Neural progenitor cell (in vitro differentiated cells): ENCODE data around the gene SUGCT. TPM values are rescaled to one million over a fixed set of nuclear protein-coding genes. Genes with fewer than 3 reads are reported as not detected.
"Not testable (repeated sequence)": the region's sequence is repeated elsewhere in the genome, so short reads cannot be mapped to it uniquely, and the experiment has no call there.

Experiments
- DNase-seq: peaks from one replicate; pipeline ENCODE4 v3.0.0-alpha.2; 2016; ENCODE audit warnings: low spot score
- H2AFZ ChIP-seq: fragments of 200-600 bp; sonication (generic); replicated peaks from 2 replicates; pipeline ENCODE4 v1.6.1; 2016; ENCODE audit warnings: antibody characterized with exemption
- H3F3A ChIP-seq: fragments of 200-600 bp; sonication (generic); 2 replicates; pipeline ENCODE4 v1.6.1; 2016; ENCODE audit warnings: antibody characterized with exemption, low read depth
- H3K27ac ChIP-seq: fragments of 200-600 bp; sonication (generic); 2 replicates; pipeline ENCODE4 v1.5.1; 2016; ENCODE audit warnings: mild to moderate bottlenecking
- H3K27me3 ChIP-seq: fragments of 200-600 bp; sonication (generic); 2 replicates; pipeline ENCODE4 v1.6.1; 2016; ENCODE audit warnings: mild to moderate bottlenecking, moderate library complexity
- H3K36me3 ChIP-seq: fragments of 200-600 bp; sonication (generic); 2 replicates; pipeline ENCODE4 v1.5.1; 2016
- H3K4me1 ChIP-seq: fragments of 200-600 bp; sonication (generic); 2 replicates; pipeline ENCODE4 v1.6.1; 2016; ENCODE audit warnings: mixed run types
- H3K4me2 ChIP-seq: fragments of 200-600 bp; sonication (generic); 2 replicates; pipeline ENCODE4 v1.6.1; 2016
- H3K4me3 ChIP-seq: fragments of 200-600 bp; sonication (generic); 2 replicates; pipeline ENCODE4 v1.5.1; 2016
- H3K79me2 ChIP-seq: fragments of 200-600 bp; sonication (generic); 2 replicates; pipeline ENCODE4 v1.6.1; 2016; ENCODE audit warnings: low read depth
- H3K9ac ChIP-seq: fragments of 200-600 bp; sonication (generic); 2 replicates; pipeline ENCODE4 v1.6.1; 2016
- H3K9me3 ChIP-seq: fragments of 200-600 bp; sonication (generic); 2 replicates; pipeline ENCODE4 v1.5.1; 2016; ENCODE audit warnings: low read depth
- H4K20me1 ChIP-seq: fragments of 200-600 bp; sonication (generic); 2 replicates; pipeline ENCODE4 v1.6.1; 2016; ENCODE audit warnings: low read depth
- H3K27ac Mint-ChIP-seq: 3 replicates; pipeline ENCODE4 v1.8.0; 2021; ENCODE audit warnings: mixed read lengths
- H3K27me3 Mint-ChIP-seq: 2 replicates; pipeline ENCODE4 v1.8.0; 2022; ENCODE audit warnings: low read depth, mild to moderate bottlenecking, inconsistent platforms, moderate library complexity, mixed read lengths; ENCODE audit not compliant: insufficient read depth
- H3K36me3 Mint-ChIP-seq: 3 replicates; pipeline ENCODE4 v1.8.0; 2021; ENCODE audit warnings: mixed read lengths
- H3K4me1 Mint-ChIP-seq: 3 replicates; pipeline ENCODE4 v1.8.0; 2021; ENCODE audit warnings: mixed read lengths
- H3K4me3 Mint-ChIP-seq: 3 replicates; pipeline ENCODE4 v1.8.0; 2021; ENCODE audit warnings: mild to moderate bottlenecking, moderate library complexity, mixed read lengths
- H3K9me3 Mint-ChIP-seq: 3 replicates; pipeline ENCODE4 v1.8.0; 2020; ENCODE audit warnings: mixed read lengths
- EZH2 ChIP-seq: fragments of 200-600 bp; sonication (generic); IDR thresholded peaks from 2 replicates; pipeline ENCODE4 v1.6.1; 2017; ENCODE audit warnings: antibody characterized with exemption, mild to moderate bottlenecking, moderate library complexity
- EZH2phosphoT487 ChIP-seq: fragments of 200-600 bp; sonication (generic); IDR thresholded peaks from 2 replicates; pipeline ENCODE4 v1.6.1; 2017; ENCODE audit warnings: antibody characterized with exemption
- total RNA-seq: library from RNA; depleted of rRNA; stranded (reverse); fragments of >200 nt; gene quantifications from 2 replicates; pipeline ENCODE4 v1.2.3, GENCODE V29; 2015; ENCODE audit warnings: low replicate concordance
- TF ChIP-seq, protein P1 (sequence below): fragments of 200-600 bp; sonication (generic); IDR thresholded peaks from 2 replicates; pipeline ENCODE4 v1.5.1; 2017; ENCODE audit warnings: antibody characterized with exemption, mild to moderate bottlenecking

The SUGCT gene
- total RNA-seq, 1 donor from 2014 or later = 10.1 TPM

GRCh38 chr7:40138973-40139372, 4.2 kb downstream of the SUGCT start:
- Mint-ChIP-seq H3K4me3 (no peak overlapping the region), H3K27ac (no peak overlapping the region), H3K36me3 (no peaks in the 10 kb centered on the region), H3K4me1 (no peaks in the 10 kb centered on the region), H3K9me3 (no peaks in the 10 kb centered on the region), H3K27me3 (peaks cover 5% of the 10 kb centered on the region)
- no peak overlapping the region for H3K9ac ChIP-seq
- no peaks in the 10 kb centered on the region for H3K36me3 ChIP-seq
- no peaks in the 10 kb centered on the region for H3K9me3 ChIP-seq
- H4K20me1 ChIP-seq = no peaks in the 10 kb centered on the region
- H3K27ac ChIP-seq = no peak overlapping the region
- peaks cover 13% of the 10 kb centered on the region for H3F3A ChIP-seq
- no peak for TF ChIP-seq EZH2phosphoT487
- TF ChIP-seq, protein P1, sequence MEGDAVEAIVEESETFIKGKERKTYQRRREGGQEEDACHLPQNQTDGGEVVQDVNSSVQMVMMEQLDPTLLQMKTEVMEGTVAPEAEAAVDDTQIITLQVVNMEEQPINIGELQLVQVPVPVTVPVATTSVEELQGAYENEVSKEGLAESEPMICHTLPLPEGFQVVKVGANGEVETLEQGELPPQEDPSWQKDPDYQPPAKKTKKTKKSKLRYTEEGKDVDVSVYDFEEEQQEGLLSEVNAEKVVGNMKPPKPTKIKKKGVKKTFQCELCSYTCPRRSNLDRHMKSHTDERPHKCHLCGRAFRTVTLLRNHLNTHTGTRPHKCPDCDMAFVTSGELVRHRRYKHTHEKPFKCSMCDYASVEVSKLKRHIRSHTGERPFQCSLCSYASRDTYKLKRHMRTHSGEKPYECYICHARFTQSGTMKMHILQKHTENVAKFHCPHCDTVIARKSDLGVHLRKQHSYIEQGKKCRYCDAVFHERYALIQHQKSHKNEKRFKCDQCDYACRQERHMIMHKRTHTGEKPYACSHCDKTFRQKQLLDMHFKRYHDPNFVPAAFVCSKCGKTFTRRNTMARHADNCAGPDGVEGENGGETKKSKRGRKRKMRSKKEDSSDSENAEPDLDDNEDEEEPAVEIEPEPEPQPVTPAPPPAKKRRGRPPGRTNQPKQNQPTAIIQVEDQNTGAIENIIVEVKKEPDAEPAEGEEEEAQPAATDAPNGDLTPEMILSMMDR = no peak
- no peak for TF ChIP-seq EZH2
- peaks cover 15% of the 10 kb centered on the region for H3K27me3 ChIP-seq
- no peak overlapping the region for H3K4me3 ChIP-seq
- no peak overlapping the region for H3K4me2 ChIP-seq
- no peak for DNase-seq
- no peak overlapping the region for H2AFZ ChIP-seq
- H3K79me2 ChIP-seq = peaks cover 4% of the 10 kb centered on the region
- H3K4me1 ChIP-seq = no peaks in the 10 kb centered on the region

DNA sequence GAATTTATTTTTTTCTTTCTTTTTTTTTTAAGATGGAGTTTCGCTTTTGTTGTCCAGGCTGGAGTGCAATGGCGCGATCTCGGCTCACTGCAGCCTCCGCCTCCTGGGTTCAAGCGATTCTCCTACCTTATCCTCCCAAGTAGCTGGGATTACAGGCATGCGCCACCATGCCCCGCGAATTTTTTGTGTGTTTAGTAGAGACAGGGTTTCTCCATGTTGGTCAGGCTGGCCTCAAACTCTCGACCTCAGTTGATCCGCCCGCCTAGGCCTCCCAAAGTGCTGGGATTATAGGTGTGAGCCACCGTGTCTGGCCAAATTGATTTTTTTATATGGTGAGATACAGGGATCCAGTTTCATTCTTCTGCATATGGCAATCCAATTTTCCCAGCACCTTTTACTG, 5.1 kb downstream of the SUGCT start:
- DNase-seq, H3K27me3 Mint-ChIP-seq, H3K4me1 Mint-ChIP-seq, H3K4me3 ChIP-seq, H3K9ac ChIP-seq, H3K4me2 ChIP-seq, H3F3A ChIP-seq, H3K36me3 Mint-ChIP-seq, H3K36me3 ChIP-seq, H4K20me1 ChIP-seq, H3K79me2 ChIP-seq, H3K9me3 Mint-ChIP-seq, H3K27ac ChIP-seq, H3K27ac Mint-ChIP-seq, H3K9me3 ChIP-seq, H3K4me1 ChIP-seq, H2AFZ ChIP-seq, H3K4me3 Mint-ChIP-seq: not testable (repeated sequence)
- H3K27me3 ChIP-seq = peaks cover 15% of the 10 kb centered on the region

DNA sequence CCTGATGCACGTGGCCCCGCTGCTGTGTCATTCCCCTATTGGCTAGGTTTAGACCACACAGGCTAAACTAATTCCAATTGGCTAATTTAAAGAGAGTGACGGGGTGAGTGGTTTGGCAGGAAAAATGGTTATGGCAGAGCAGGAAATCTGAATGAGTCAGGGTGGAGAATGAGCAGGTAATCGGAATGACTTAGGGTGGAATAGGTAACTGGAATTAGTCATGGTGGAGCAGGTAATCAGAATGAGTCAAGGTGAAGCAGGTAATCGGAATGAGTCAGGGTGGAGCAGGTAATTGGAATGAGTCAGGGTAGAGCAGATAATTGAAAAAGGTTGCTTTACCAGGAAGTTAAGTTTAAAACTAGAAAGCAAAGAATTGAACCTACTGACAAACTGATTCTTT, 7.1 kb downstream of the SUGCT start:
- H3K36me3 ChIP-seq, H3K9ac ChIP-seq, H3K27me3 Mint-ChIP-seq, H3K79me2 ChIP-seq, H3F3A ChIP-seq, H3K4me3 ChIP-seq, H3K4me1 ChIP-seq, H3K9me3 ChIP-seq, H3K27me3 ChIP-seq, H4K20me1 ChIP-seq, H3K9me3 Mint-ChIP-seq, H3K27ac Mint-ChIP-seq, H3K4me1 Mint-ChIP-seq, H3K36me3 Mint-ChIP-seq, H3K4me2 ChIP-seq, DNase-seq, H3K27ac ChIP-seq, H3K4me3 Mint-ChIP-seq, H2AFZ ChIP-seq: not testable (repeated sequence)

GRCh38 chr7:40145596-40146130, 10.9 kb downstream of the SUGCT start:
- H3K9me3 Mint-ChIP-seq, H4K20me1 ChIP-seq, H3K4me2 ChIP-seq, H3K27ac Mint-ChIP-seq, H3K27ac ChIP-seq, H3K4me1 Mint-ChIP-seq, H3K27me3 ChIP-seq, H3F3A ChIP-seq, H3K36me3 ChIP-seq, H3K79me2 ChIP-seq, H3K4me3 Mint-ChIP-seq, H3K9me3 ChIP-seq, H3K36me3 Mint-ChIP-seq, H3K9ac ChIP-seq, H2AFZ ChIP-seq, H3K27me3 Mint-ChIP-seq, DNase-seq, H3K4me3 ChIP-seq: not testable (repeated sequence)
- H3K4me1 ChIP-seq = peaks cover 10% of the 10 kb centered on the region
